B cell (primary cell): ENCODE measurements around the gene ITGAE. TPM values are rescaled to one million over a fixed set of nuclear protein-coding genes. Genes with fewer than 3 reads are reported as not detected.

ENCODE experiments used
- ATAC-seq: fragments of 200-7000 bp; cut with Tn5 transposase; one replicate; pipeline ENCODE4 v1.10.0; 2021; ENCODE audit warnings: low read depth, mild to moderate bottlenecking, moderate number of reproducible peaks, moderate library complexity
- CTCF ChIA-PET: fragments of 350-600 bp; sonication (Branson Sonifier 250); formaldehyde crosslinking; loops from one replicate; lab custom pipeline; 2021; ENCODE audit warnings: antibody characterized with exemption, inconsistent platforms; lab: Charles Lee
- POLR2A ChIA-PET: fragments of 350-600 bp; sonication (Branson Sonifier 250); formaldehyde crosslinking; loops from one replicate; lab custom pipeline; 2021; ENCODE audit warnings: antibody characterized with exemption; lab: Charles Lee
- DNase-seq: peaks from one replicate; pipeline ENCODE4 v3.0.0; 2013
- H2AFZ ChIP-seq: 2 replicates; pipeline ENCODE4 v1.6.1; 2012; ENCODE audit warnings: mild to moderate bottlenecking, low read depth, low read length; ENCODE audit not compliant: insufficient read depth, poor library complexity, severe bottlenecking
- H3K27ac ChIP-seq, 2 donors: 1 replicate in 1 of 2; 2 replicates in 1 of 2; pipeline ENCODE4 v1.5.1; 2012 to 2013; ENCODE audit warnings: low read length in 2 of 2, mild to moderate bottlenecking in 2 of 2, moderate library complexity in 1 of 2
- H3K27me3 ChIP-seq, 4 experiments: fragments of 200-600 bp in 1 of 4; sonication (generic) in 1 of 4; replicated peaks in 1 of 4; 1 replicate in 2 of 4; 2 replicates in 2 of 4; pipeline versions ENCODE4 v1.6.1 to v1.7.0; 2013 to 2016; ENCODE audit warnings: low read length in 3 of 4, mild to moderate bottlenecking in 2 of 4, mixed read lengths in 1 of 4, moderate library complexity in 1 of 4; ENCODE audit not compliant: insufficient read depth in 4 of 4, control insufficient read depth in 3 of 4; ENCODE audit errors: control extremely low read depth in 1 of 4
- H3K36me3 ChIP-seq, 2 experiments: replicated peaks in 1 of 2; 1 replicate in 1 of 2; 2 replicates in 1 of 2; pipeline versions ENCODE4 v1.6.1 to v1.7.1; 2013; ENCODE audit warnings: low read length in 1 of 2; ENCODE audit not compliant: insufficient read depth in 2 of 2, control insufficient read depth in 1 of 2; ENCODE audit errors: control extremely low read depth in 1 of 2, extremely low read depth in 1 of 2
- H3K4me1 ChIP-seq, 2 donors: fragments of 200-600 bp in 1 of 2; sonication (generic) in 1 of 2; 1 replicate in 1 of 2; 2 replicates in 1 of 2; pipeline versions ENCODE4 v1.5.1 to v1.6.1; 2013 to 2017; ENCODE audit warnings: low read length in 2 of 2; ENCODE audit not compliant: control insufficient read depth in 2 of 2, insufficient read depth in 2 of 2
- H3K4me2 ChIP-seq: replicated peaks from 2 replicates; pipeline ENCODE3; 2012; ENCODE audit warnings: mild to moderate bottlenecking, low read depth, low read length; ENCODE audit not compliant: poor library complexity, severe bottlenecking
- H3K4me3 ChIP-seq, 5 experiments: fragments of 200-600 bp in 1 of 5; sonication (generic) in 1 of 5; 1 replicate in 3 of 5; 2 replicates in 2 of 5; pipeline versions ENCODE4 v1.5.1 to v1.7.0; 2011 to 2016; ENCODE audit warnings: low read length in 4 of 5, mild to moderate bottlenecking in 4 of 5, low read depth in 2 of 5, control low read depth in 1 of 5, moderate library complexity in 1 of 5; ENCODE audit not compliant: insufficient read depth in 1 of 5; ENCODE audit errors: control extremely low read depth in 1 of 5, extremely low read depth in 1 of 5
- H3K79me2 ChIP-seq: fragments of 200-600 bp; sonication (generic); one replicate; pipeline ENCODE4 v1.6.0; 2016; ENCODE audit warnings: low read length; ENCODE audit not compliant: control insufficient read depth, insufficient read depth
- H3K9ac ChIP-seq: fragments of 200-600 bp; sonication (generic); 2 replicates; pipeline ENCODE4 v1.6.1; 2017; ENCODE audit warnings: mild to moderate bottlenecking, low read length, moderate library complexity
- H3K9me3 ChIP-seq, 3 donors: one replicate each; pipeline versions ENCODE4 v1.6.1 to v1.7.1; 2013; ENCODE audit warnings: low read length in 2 of 3; ENCODE audit not compliant: control insufficient read depth in 2 of 3, insufficient read depth in 1 of 3; ENCODE audit errors: control extremely low read depth in 1 of 3
- H4K20me1 ChIP-seq: 2 replicates; pipeline ENCODE4 v1.6.0; 2012; ENCODE audit warnings: mild to moderate bottlenecking, low read length; ENCODE audit not compliant: insufficient read depth, control insufficient read depth, poor library complexity, severe bottlenecking
- H3K27ac Mint-ChIP-seq: one replicate; pipeline ENCODE4 v1.8.0; 2021; ENCODE audit warnings: mixed read lengths
- H3K27me3 Mint-ChIP-seq: one replicate; pipeline ENCODE4 v1.8.0; 2021; ENCODE audit warnings: mixed read lengths
- H3K4me1 Mint-ChIP-seq: one replicate; pipeline ENCODE4 v1.8.0; 2021; ENCODE audit warnings: mixed read lengths
- H3K4me3 Mint-ChIP-seq: one replicate; pipeline ENCODE4 v1.8.0; 2021; ENCODE audit warnings: mixed read lengths
- H3K9me3 Mint-ChIP-seq: one replicate; pipeline ENCODE4 v1.8.0; 2022; ENCODE audit warnings: mixed read lengths; ENCODE audit not compliant: insufficient read depth
- EZH2 ChIP-seq: IDR thresholded peaks from 2 replicates; pipeline ENCODE4 v1.6.1; 2012; ENCODE audit warnings: borderline replicate concordance, low read depth, mild to moderate bottlenecking, moderate library complexity, low read length; ENCODE audit not compliant: insufficient read depth, poor library complexity, severe bottlenecking
- WGBS: methylation state at CpG from one replicate; pipeline ENCODE4 v1.1.5; 2013; ENCODE audit warnings: missing lambda C conversion rate; ENCODE audit not compliant: insufficient coverage; 5-methylcytosine and 5-hydroxymethylcytosine counted together
- intact Hi-C: fragments of 100-400 bp; cut with micrococcal nuclease; formaldehyde crosslinking; loops from one replicate; pipeline ENCODE4 v1.10.0; 2022
- polyA plus RNA-seq: library from polyadenylated mRNA; depleted of rRNA; stranded (reverse); fragments of >200 nt; gene quantifications from 2 replicates; pipeline ENCODE4 v1.2.3, GENCODE V29; 2012
- total RNA-seq, 2 donors: library from RNA; stranded (reverse); fragments of 120-200 nt in 1 of 2; gene quantifications; 1 replicate in 1 of 2; 2 replicates in 1 of 2; pipeline versions ENCODE4 v1.2.3 to v1.2.4, GENCODE V29; 2013 to 2022
- TF ChIP-seq, protein P1 (sequence below): fragments of 200-600 bp; IDR thresholded peaks from one replicate; pipeline ENCODE4 v1.8.0; 2022; ENCODE audit warnings: antibody characterized with exemption, mild to moderate bottlenecking

Gene ITGAE
- total and polyA plus RNA-seq, 2 donors (not counting 1 experiment from before 2014, with no cell fraction given), result 48.2 to 95.6 TPM

DNA sequence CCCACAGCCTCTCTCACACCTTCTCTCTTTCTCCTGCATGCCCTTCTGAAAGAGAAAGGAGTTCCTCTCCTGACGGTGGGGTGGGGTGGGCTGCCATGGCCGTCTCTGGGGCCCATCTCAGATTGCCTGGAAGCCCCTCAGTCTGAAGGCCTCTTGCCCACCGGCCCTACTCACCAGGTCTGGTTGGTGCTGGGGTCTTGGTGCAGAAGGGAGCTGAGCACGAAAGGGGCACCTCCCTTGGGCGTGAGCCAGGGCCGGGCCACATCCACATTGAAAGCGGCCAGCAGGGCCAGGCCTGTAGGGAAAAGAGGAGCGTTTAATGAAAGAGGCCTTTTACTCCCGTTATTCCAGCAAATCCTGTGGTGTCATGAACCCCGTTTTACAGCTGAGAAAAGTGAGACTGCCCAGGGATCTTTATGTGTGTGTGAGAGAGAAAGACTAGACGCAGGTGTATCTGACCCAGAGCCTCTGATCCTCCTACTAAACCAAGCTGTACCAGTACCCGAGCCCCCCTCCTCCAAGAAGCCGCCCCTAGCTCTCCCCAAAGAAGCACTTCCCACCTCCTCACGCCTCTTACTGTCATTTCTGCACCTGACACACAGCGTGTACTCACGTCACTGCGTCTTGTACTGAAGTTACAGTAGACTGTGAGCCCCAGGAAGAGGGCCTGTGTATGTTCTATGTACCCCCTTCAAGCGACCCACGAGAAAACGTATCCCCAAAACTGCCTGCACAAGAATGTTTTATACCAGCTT lies 23.4 kb downstream of the ITGAE start:
- Histone ChIP-seq H3K9ac (no peak overlapping the region), H4K20me1 (no peaks in the 10 kb centered on the region), H2AFZ (no peak overlapping the region), H3K79me2 (no peaks in the 10 kb centered on the region), H3K4me1 (no peaks in the 10 kb centered on the region), H3K27me3 (no peaks in the 10 kb centered on the region), H3K4me2 (no peak overlapping the region), H3K36me3 (no peaks in the 10 kb centered on the region), H3K4me3 (no peak overlapping the region), H3K27ac (no peak overlapping the region), H3K9me3 (no peaks in the 10 kb centered on the region)
- no peak for DNase-seq
- WGBS, result 90% methylated on average over 16 of the region's 20 CpGs
- no peak overlapping the region for H3K4me3 Mint-ChIP-seq
- intact Hi-C loops, result no loop called here
- no peaks in the 10 kb centered on the region for H3K27me3 Mint-ChIP-seq
- peaks cover 2% of the 10 kb centered on the region for H3K4me1 Mint-ChIP-seq
- H3K9me3 Mint-ChIP-seq, result no peaks in the 10 kb centered on the region
- no peak for ATAC-seq
- ChIA-PET POLR2A (no interaction called here), CTCF (interaction anchor here (0.7 kb wide), 1 partner anchor 16 kb away, joined by 3 read pairs; no protein-coding TSS in a partner anchor)
- TF ChIP-seq, protein P1, sequence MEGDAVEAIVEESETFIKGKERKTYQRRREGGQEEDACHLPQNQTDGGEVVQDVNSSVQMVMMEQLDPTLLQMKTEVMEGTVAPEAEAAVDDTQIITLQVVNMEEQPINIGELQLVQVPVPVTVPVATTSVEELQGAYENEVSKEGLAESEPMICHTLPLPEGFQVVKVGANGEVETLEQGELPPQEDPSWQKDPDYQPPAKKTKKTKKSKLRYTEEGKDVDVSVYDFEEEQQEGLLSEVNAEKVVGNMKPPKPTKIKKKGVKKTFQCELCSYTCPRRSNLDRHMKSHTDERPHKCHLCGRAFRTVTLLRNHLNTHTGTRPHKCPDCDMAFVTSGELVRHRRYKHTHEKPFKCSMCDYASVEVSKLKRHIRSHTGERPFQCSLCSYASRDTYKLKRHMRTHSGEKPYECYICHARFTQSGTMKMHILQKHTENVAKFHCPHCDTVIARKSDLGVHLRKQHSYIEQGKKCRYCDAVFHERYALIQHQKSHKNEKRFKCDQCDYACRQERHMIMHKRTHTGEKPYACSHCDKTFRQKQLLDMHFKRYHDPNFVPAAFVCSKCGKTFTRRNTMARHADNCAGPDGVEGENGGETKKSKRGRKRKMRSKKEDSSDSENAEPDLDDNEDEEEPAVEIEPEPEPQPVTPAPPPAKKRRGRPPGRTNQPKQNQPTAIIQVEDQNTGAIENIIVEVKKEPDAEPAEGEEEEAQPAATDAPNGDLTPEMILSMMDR, result no peak
- TF ChIP-seq EZH2, result no peak
- H3K27ac Mint-ChIP-seq, result no peak overlapping the region

DNA sequence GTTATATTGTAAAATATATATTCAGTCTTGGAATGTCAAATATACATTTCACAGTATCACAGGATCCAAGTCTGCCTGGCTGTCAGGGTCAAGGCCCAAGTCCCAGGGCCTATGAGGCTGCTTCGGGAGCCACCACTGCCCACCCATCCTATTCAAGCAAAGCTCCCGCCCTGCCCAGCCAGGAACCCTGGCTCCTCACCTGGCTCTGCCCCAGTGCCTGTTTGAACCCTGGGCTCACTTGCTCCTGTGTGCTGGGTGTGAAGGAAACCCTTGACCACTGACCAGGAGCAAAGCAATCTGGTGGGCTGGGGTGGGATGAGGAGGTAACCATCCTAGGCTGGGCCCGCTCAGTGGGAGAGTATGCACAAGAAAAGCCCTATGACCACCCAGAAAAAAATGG lies 27.0 kb downstream of the ITGAE start:
- no peaks in the 10 kb centered on the region for H3K27me3 Mint-ChIP-seq
- POLR2A ChIA-PET, result interaction anchor here (0.5 to 0.6 kb wide), 2 partner anchors 33 to 36 kb away, joined by 5 to 8 read pairs; no protein-coding TSS in a partner anchor
- Histone ChIP-seq H3K9ac (no peak overlapping the region), H4K20me1 (no peaks in the 10 kb centered on the region), H3K27ac (no peak overlapping the region), H3K9me3 (no peaks in the 10 kb centered on the region), H3K4me2 (no peak overlapping the region), H3K27me3 (no peaks in the 10 kb centered on the region), H3K36me3 (no peaks in the 10 kb centered on the region), H3K4me3 (no peak overlapping the region), H3K79me2 (no peaks in the 10 kb centered on the region), H3K4me1 (peaks cover 9 to 11% of the 10 kb centered on the region in 2 donors), H2AFZ (no peak overlapping the region)
- H3K27ac Mint-ChIP-seq, result no peak overlapping the region
- H3K4me1 Mint-ChIP-seq, result peaks cover 18% of the 10 kb centered on the region
- 100% methylated on average over 2 of the region's 3 CpGs for WGBS
- H3K9me3 Mint-ChIP-seq, result no peaks in the 10 kb centered on the region
- no peak for TF ChIP-seq EZH2
- TF ChIP-seq, protein P1, result no peak
- no peak for DNase-seq
- intact Hi-C loops, result no loop called here
- CTCF ChIA-PET, result no interaction called here
- H3K4me3 Mint-ChIP-seq, result no peak overlapping the region
- ATAC-seq, result no peak
